ENCODE data around the gene RAB35. TPM values are rescaled to one million over a fixed set of nuclear protein-coding genes. Genes with fewer than 3 reads are reported as not detected.

Gene RAB35
- total and polyA plus RNA-seq, 2 of the 4 experiments (the other 2 are of a cell fraction) = 32.6 to 49.6 TPM

DNA sequence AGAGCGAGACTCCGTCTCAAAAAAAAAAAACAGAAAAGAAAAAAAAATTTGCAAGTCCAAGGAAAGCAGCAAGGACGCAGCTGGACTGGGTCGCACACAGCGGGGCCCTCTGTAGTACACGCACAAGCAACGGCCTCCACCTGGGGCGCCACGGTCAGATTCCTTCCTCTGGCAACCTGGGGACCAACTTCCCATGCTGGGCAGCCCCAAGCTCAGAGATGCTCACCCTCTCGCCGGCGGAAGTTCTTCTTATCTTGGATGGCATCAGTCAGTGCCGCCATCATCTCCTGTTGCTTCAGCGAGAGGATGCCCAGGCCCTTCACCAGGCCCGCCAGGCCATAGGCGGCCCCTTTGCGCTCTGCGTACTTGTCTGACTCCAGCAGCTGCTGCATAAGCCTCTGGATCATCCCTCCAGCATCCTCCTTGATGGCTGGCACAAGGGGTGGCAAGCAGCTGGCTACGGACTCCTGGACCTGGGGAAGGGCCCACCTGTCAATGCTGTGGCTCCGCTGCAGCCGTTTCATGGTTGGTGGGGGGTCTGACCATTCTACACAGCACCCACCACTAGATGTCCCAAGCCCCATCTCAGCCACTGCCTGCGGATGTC is 34.5 kb upstream of the RAB35 start:
- Histone ChIP-seq H2AK5ac (ENCODE audit: low read depth, low read length) (no peak overlapping the region), H3K9me3 (ENCODE audit: control insufficient read depth, insufficient read depth, low read length) (no peaks in the 10 kb centered on the region), H4K8ac (ENCODE audit: low read depth in 2 of 2, low read length in 2 of 2) (no peak overlapping the region), H3K27me3 (ENCODE audit: control insufficient read depth, insufficient read depth, low read length) (no peaks in the 10 kb centered on the region), H2AK9ac (replicated peaks; ENCODE audit: low read depth, low read length, poor library complexity) (no peak overlapping the region), H3K14ac (replicated peaks; ENCODE audit: low read depth, low read length) (no peak overlapping the region), H4K5ac (ENCODE audit: low read depth, low read length) (no peak overlapping the region), H3K56ac (ENCODE audit: extremely low read depth, insufficient read depth, low read length) (no peak overlapping the region), H3K9ac (ENCODE audit: low read depth, low read length) (no peak overlapping the region), H2AFZ (replicated peaks; ENCODE audit: low read length, poor library complexity) (no peak overlapping the region), H4K91ac (ENCODE audit: insufficient read depth, low read depth, low read length) (no peak overlapping the region), H4K20me1 (ENCODE audit: insufficient read depth, low read length) (no peaks in the 10 kb centered on the region), H2BK5ac (ENCODE audit: low read depth, low read length, poor library complexity, severe bottlenecking) (no peak overlapping the region), H3K27ac (ENCODE audit: insufficient read depth, low read length) (no peak overlapping the region), H3K4ac (ENCODE audit: low read depth, low read length) (no peak overlapping the region), H2BK120ac (ENCODE audit: low read depth, low read length) (no peak overlapping the region), H3K23ac (ENCODE audit: low read depth, low read length) (no peak overlapping the region), H3K9me1 (ENCODE audit: insufficient read depth, low read length) (no peaks in the 10 kb centered on the region), H3K4me1 (ENCODE audit: control insufficient read depth, insufficient read depth, low read length) (no peaks in the 10 kb centered on the region), H2BK15ac (ENCODE audit: low read depth, low read length) (no peak overlapping the region), H3K18ac (ENCODE audit: low read depth, low read length) (no peak overlapping the region), H3K36me3 (ENCODE audit: control insufficient read depth, insufficient read depth, low read length) (peaks cover 81% of the 10 kb centered on the region), H3K4me3 (ENCODE audit: insufficient read depth, low read depth, low read length) (no peak overlapping the region), H3K4me2 (ENCODE audit: low read depth, low read length) (no peak overlapping the region), H2BK20ac (ENCODE audit: low read depth, low read length) (no peak overlapping the region), H3K79me1 (ENCODE audit: low read depth in 1 of 2, low read length in 2 of 2) (peaks cover 3% of the 10 kb centered on the region in 2 experiments; a peak in 2 of 4 replicates)
- in situ Hi-C loops (cut with MboI; ENCODE audit: low sequenced_read_pairs) = no loop called here
- intact Hi-C loops (cut with micrococcal nuclease) = no loop called here
- ChIA-PET CTCF (no interaction called here), POLR2A (ENCODE audit: unreplicated experiment) (no interaction called here)
- dilution Hi-C loops (cut with HindIII; ENCODE audit: low sequenced_read_pairs, unreplicated experiment) = no loop called here
- no peak for ATAC-seq (ENCODE audit: low read depth)
- BruUV-seq (replicated peaks) = no TSS peak
- DNase-seq = no peak
- 97% methylated on average over 14 of the region's 22 CpGs; no CpG with 5 or more reads in 1 of the 2 experiments for WGBS, 2 experiments (ENCODE audit: extremely low coverage in 2 of 2, insufficient read length in 1 of 2)
- no peak for TF ChIP-seq BHLHE40 (IDR thresholded peaks at IDR 0.05; ENCODE audit: low read depth, low read length)
- no peak for TF ChIP-seq RAD21 (IDR thresholded peaks at IDR 0.05; ENCODE audit: low read length)

Data from IMR-90 (cell line).